ENCODE data around the gene KCNAB2. TPM values are rescaled to one million over a fixed set of nuclear protein-coding genes. Genes with fewer than 3 reads are reported as not detected.
A peak's percentile ranks its signal among the peaks of the same experiment; 100 is the strongest.

Gene KCNAB2
- total RNA-seq, 1 donor from 2014 or later, result 2.2 TPM

DNA sequence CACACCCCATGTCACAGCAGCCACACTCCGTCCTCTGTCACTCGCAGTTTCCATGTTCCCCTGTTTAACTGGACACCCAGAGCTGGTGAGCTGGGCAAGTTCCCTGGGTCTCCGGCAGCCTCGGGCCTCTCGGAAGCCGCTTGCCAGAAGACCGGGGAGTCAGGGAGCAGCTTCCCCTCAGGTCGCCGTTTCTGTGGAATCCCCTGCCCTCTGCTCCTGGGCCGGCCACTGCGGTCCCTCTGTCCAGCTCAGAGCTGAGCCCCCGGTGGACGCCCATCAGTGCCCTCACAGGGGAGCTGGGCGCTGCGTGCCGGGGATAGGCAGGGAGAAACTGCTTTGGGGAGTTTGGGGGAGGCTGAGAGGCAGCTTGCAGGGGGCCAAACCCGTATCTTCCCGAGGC lies 37.7 kb downstream of the KCNAB2 start:
- Histone ChIP-seq H3K4me1 (peaks cover 10% of the 10 kb centered on the region), H3K9ac (no peak overlapping the region), H3F3A (ENCODE audit: low read depth) (no peaks in the 10 kb centered on the region), H3K9me3 (ENCODE audit: low read depth) (no peaks in the 10 kb centered on the region), H3K27me3 (no peaks in the 10 kb centered on the region), H3K27ac (no peak overlapping the region), H4K20me1 (ENCODE audit: low read depth) (no peaks in the 10 kb centered on the region), H3K4me3 (no peak overlapping the region), H3K79me2 (ENCODE audit: low read depth) (no peaks in the 10 kb centered on the region), H3K36me3 (no peaks in the 10 kb centered on the region), H3K4me2 (no peak overlapping the region), H2AFZ (replicated peaks) (no peak overlapping the region)
- Mint-ChIP-seq H3K4me1 (peaks cover 34% of the 10 kb centered on the region), H3K36me3 (no peaks in the 10 kb centered on the region), H3K9me3 (no peaks in the 10 kb centered on the region), H3K27me3 (ENCODE audit: insufficient read depth, low read depth) (peaks cover 5% of the 10 kb centered on the region), H3K4me3 (no peak overlapping the region), H3K27ac (no peak overlapping the region)
- TF ChIP-seq EZH2phosphoT487 (IDR thresholded peaks at IDR 0.05) (no peak), EZH2 (IDR thresholded peaks at IDR 0.05) (no peak)
- TF ChIP-seq, protein P1, sequence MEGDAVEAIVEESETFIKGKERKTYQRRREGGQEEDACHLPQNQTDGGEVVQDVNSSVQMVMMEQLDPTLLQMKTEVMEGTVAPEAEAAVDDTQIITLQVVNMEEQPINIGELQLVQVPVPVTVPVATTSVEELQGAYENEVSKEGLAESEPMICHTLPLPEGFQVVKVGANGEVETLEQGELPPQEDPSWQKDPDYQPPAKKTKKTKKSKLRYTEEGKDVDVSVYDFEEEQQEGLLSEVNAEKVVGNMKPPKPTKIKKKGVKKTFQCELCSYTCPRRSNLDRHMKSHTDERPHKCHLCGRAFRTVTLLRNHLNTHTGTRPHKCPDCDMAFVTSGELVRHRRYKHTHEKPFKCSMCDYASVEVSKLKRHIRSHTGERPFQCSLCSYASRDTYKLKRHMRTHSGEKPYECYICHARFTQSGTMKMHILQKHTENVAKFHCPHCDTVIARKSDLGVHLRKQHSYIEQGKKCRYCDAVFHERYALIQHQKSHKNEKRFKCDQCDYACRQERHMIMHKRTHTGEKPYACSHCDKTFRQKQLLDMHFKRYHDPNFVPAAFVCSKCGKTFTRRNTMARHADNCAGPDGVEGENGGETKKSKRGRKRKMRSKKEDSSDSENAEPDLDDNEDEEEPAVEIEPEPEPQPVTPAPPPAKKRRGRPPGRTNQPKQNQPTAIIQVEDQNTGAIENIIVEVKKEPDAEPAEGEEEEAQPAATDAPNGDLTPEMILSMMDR (IDR thresholded peaks at IDR 0.05), result no peak
- no peak for DNase-seq (ENCODE audit: low spot score)

DNA sequence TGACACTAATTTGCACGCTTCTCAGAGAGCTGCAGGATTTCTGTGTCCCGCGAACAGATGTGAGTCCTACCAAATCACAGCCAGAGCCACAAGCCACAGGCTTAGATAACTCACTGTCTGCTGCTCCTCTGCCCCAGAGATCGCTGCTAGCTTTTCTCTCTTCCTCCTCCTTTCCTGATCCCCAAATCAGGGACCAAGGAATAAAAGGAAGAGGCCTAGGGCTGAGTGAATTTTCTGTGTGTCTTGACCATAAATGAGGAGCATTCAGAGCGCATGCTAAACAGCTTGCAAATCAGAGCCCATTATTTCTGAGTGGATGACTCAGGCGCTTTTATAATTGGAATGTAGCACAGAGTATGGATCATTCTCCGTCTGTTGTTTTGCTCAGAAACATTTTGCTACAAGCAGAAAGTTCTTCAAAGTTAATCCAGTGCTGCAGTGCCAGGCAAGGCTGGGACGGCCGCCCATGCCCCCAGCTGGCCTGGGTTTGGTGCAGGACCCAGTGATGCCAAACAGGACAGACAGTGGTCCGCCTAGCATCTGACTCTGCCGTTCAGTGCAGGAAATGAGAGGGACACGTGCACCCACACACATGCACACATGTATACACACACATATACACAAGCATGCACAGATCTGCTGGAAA lies 38.2 kb downstream of the KCNAB2 start:
- H3K27me3 Mint-ChIP-seq (ENCODE audit: insufficient read depth, low read depth), result no peaks in the 10 kb centered on the region
- TF ChIP-seq EZH2 (IDR thresholded peaks at IDR 0.05) (no peak), EZH2phosphoT487 (IDR thresholded peaks at IDR 0.05) (no peak)
- TF ChIP-seq, protein P1 (IDR thresholded peaks at IDR 0.05), result no peak
- H3K27ac Mint-ChIP-seq, result no peak overlapping the region
- Histone ChIP-seq H3K4me1 (peaks cover 10% of the 10 kb centered on the region), H3K79me2 (ENCODE audit: low read depth) (no peaks in the 10 kb centered on the region), H3F3A (ENCODE audit: low read depth) (no peaks in the 10 kb centered on the region), H3K4me2 (no peak overlapping the region), H3K36me3 (no peaks in the 10 kb centered on the region), H3K27me3 (no peaks in the 10 kb centered on the region), H3K9ac (no peak overlapping the region), H2AFZ (replicated peaks) (no peak overlapping the region), H3K27ac (no peak overlapping the region), H3K9me3 (ENCODE audit: low read depth) (no peaks in the 10 kb centered on the region), H3K4me3 (no peak overlapping the region), H4K20me1 (ENCODE audit: low read depth) (no peaks in the 10 kb centered on the region)
- H3K9me3 Mint-ChIP-seq, result no peaks in the 10 kb centered on the region
- no peak overlapping the region for H3K4me3 Mint-ChIP-seq
- no peaks in the 10 kb centered on the region for H3K36me3 Mint-ChIP-seq
- H3K4me1 Mint-ChIP-seq, result peaks cover 34% of the 10 kb centered on the region
- DNase-seq (ENCODE audit: low spot score), result no peak

DNA sequence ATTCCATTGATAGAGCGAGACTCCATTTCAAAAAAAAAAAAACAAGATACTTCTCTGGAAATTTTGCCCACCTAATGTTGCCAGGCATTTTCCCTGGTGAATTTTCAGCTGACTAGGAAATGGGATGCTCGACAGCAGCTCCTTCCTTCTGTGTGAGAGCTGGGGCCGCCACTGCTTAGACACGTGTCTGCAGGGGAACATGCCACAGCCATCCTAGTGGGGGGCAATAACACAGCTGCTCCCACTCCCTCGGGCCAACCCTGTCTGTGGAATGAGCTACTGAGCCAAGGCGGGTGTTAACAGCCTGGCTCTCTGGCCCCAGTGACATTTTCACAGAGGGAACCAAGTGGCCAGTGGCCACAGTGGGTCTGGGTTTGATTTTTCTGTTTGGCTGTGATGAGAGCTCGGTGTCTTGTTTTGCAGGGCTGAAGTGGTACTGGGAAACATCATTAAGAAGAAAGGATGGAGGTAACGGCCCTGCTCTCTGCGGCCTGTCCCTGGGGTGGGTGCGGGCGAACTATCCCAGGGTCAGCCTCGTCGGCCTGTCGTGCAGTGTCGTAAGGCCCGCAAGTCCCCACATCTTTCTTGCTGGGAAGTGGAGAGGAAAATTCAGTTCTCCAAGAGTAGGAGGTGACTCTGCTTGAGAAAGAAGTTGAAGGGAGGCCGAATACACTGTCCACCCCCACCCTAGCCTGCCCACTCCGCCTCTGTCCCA lies 39.2 kb downstream of the KCNAB2 start:
- TF ChIP-seq, protein P1 (IDR thresholded peaks at IDR 0.05), result no peak
- TF ChIP-seq EZH2phosphoT487 (IDR thresholded peaks at IDR 0.05) (no peak), EZH2 (IDR thresholded peaks at IDR 0.05) (no peak)
- peaks cover 29% of the 10 kb centered on the region for H3K4me1 Mint-ChIP-seq
- Histone ChIP-seq H3K27me3 (no peaks in the 10 kb centered on the region), H3F3A (ENCODE audit: low read depth) (no peaks in the 10 kb centered on the region), H3K4me3 (no peak overlapping the region), H3K27ac (no peak overlapping the region), H3K9ac (no peak overlapping the region), H4K20me1 (ENCODE audit: low read depth) (no peaks in the 10 kb centered on the region), H3K4me2 (no peak overlapping the region), H3K36me3 (no peaks in the 10 kb centered on the region), H3K4me1 (peaks cover 10% of the 10 kb centered on the region), H3K79me2 (ENCODE audit: low read depth) (no peaks in the 10 kb centered on the region), H3K9me3 (ENCODE audit: low read depth) (no peaks in the 10 kb centered on the region), H2AFZ (replicated peaks) (no peak overlapping the region)
- H3K9me3 Mint-ChIP-seq, result no peaks in the 10 kb centered on the region
- no peak overlapping the region for H3K4me3 Mint-ChIP-seq
- H3K27ac Mint-ChIP-seq, result peak overlapping the region; percentile 12
- no peak for DNase-seq (ENCODE audit: low spot score)
- H3K27me3 Mint-ChIP-seq (ENCODE audit: insufficient read depth, low read depth), result no peaks in the 10 kb centered on the region
- H3K36me3 Mint-ChIP-seq, result no peaks in the 10 kb centered on the region
